Trophoblast cell (in vitro differentiated cells and primary cell): ENCODE data around the gene RNASE13.

Experiments
- DNase-seq, 2 donors: peaks; one replicate each; pipeline ENCODE4 v3.0.0-alpha.2; 2016
- H2AFZ ChIP-seq: 2 replicates; pipeline ENCODE4 v1.6.1; 2013; ENCODE audit warnings: low read length, moderate library complexity, mild to moderate bottlenecking; ENCODE audit not compliant: insufficient read depth, poor library complexity
- H2AK5ac ChIP-seq: 2 replicates; pipeline ENCODE4 v1.6.1; 2013; ENCODE audit warnings: mild to moderate bottlenecking, low read length
- H2BK120ac ChIP-seq: 2 replicates; pipeline ENCODE4 v1.6.1; 2013; ENCODE audit warnings: low read length, mild to moderate bottlenecking, moderate library complexity; ENCODE audit not compliant: insufficient read depth, poor library complexity
- H2BK12ac ChIP-seq: 2 replicates; pipeline ENCODE4 v1.6.1; 2013; ENCODE audit warnings: mild to moderate bottlenecking, low read length, moderate library complexity
- H2BK5ac ChIP-seq: 2 replicates; pipeline ENCODE4 v1.6.1; 2013; ENCODE audit warnings: low read length, low read depth, moderate library complexity, mild to moderate bottlenecking; ENCODE audit not compliant: poor library complexity
- H3K14ac ChIP-seq: 2 replicates; pipeline ENCODE4 v1.6.1; 2013; ENCODE audit warnings: mild to moderate bottlenecking, low read length
- H3K18ac ChIP-seq: 2 replicates; pipeline ENCODE4 v1.6.1; 2013; ENCODE audit warnings: mild to moderate bottlenecking, low read length
- H3K23ac ChIP-seq: 2 replicates; pipeline ENCODE4 v1.6.1; 2013; ENCODE audit warnings: low read length
- H3K27ac ChIP-seq: 2 replicates; pipeline ENCODE4 v1.5.1; 2013; ENCODE audit warnings: low read depth, mild to moderate bottlenecking, inconsistent platforms, low read length, moderate library complexity
- H3K27me3 ChIP-seq: 2 replicates; pipeline ENCODE4 v1.6.1; 2013; ENCODE audit warnings: inconsistent platforms, mild to moderate bottlenecking, low read length, moderate library complexity; ENCODE audit not compliant: insufficient read depth
- H3K36me3 ChIP-seq, 2 experiments: 1 replicate in 1 of 2; 2 replicates in 1 of 2; pipeline ENCODE4 v1.6.1; 2013; ENCODE audit warnings: low read length in 2 of 2, mild to moderate bottlenecking in 2 of 2, moderate library complexity in 1 of 2; ENCODE audit not compliant: insufficient read depth in 2 of 2, control insufficient read depth in 1 of 2
- H3K4ac ChIP-seq: 2 replicates; pipeline ENCODE4 v1.6.1; 2013; ENCODE audit warnings: low read depth, mild to moderate bottlenecking, low read length, moderate library complexity
- H3K4me1 ChIP-seq, 2 experiments: 1 replicate in 1 of 2; 2 replicates in 1 of 2; pipeline ENCODE4 v1.6.1; 2013; ENCODE audit warnings: low read length in 2 of 2, mild to moderate bottlenecking in 2 of 2, moderate library complexity in 1 of 2; ENCODE audit not compliant: insufficient read depth in 2 of 2, control insufficient read depth in 1 of 2
- H3K4me2 ChIP-seq: 2 replicates; pipeline ENCODE4 v1.6.1; 2013; ENCODE audit warnings: inconsistent platforms, mild to moderate bottlenecking, low read length, moderate library complexity
- H3K4me3 ChIP-seq: 2 replicates; pipeline ENCODE4 v1.5.1; 2013; ENCODE audit warnings: mild to moderate bottlenecking, low read depth, low read length, inconsistent platforms
- H3K79me1 ChIP-seq: one replicate; pipeline ENCODE4 v1.6.1; 2013; ENCODE audit warnings: low read length
- H3K79me2 ChIP-seq: 2 replicates; pipeline ENCODE4 v1.6.1; 2013; ENCODE audit warnings: low read length, mild to moderate bottlenecking; ENCODE audit not compliant: control insufficient read depth, insufficient read depth, poor library complexity
- H3K9ac ChIP-seq: 2 replicates; pipeline ENCODE4 v1.6.1; 2013; ENCODE audit warnings: mild to moderate bottlenecking, low read length
- H3K9me3 ChIP-seq: 2 replicates; pipeline ENCODE4 v1.6.1; 2013; ENCODE audit warnings: low read depth, mild to moderate bottlenecking, control low read depth, inconsistent platforms, low read length; ENCODE audit not compliant: insufficient read depth
- H4K12ac ChIP-seq: 2 replicates; pipeline ENCODE4 v1.6.1; 2013; ENCODE audit warnings: low read depth, mild to moderate bottlenecking, low read length, moderate library complexity
- H4K8ac ChIP-seq: 2 replicates; pipeline ENCODE4 v1.6.1; 2013; ENCODE audit warnings: low read depth, mild to moderate bottlenecking, low read length, moderate library complexity
- H4K91ac ChIP-seq: one replicate; pipeline ENCODE4 v1.6.1; 2013; ENCODE audit warnings: low read depth, mild to moderate bottlenecking, low read length, moderate library complexity
- WGBS: extraction: QIAGEN DNeasy Blood & Tissue Kit; methylation state at CpG from one replicate; pipeline ENCODE4 v1.1.7; 2013; ENCODE audit warnings: missing lambda C conversion rate; ENCODE audit not compliant: insufficient read length, insufficient coverage; ENCODE audit errors: extremely low coverage; 5-methylcytosine and 5-hydroxymethylcytosine counted together

Gene RNASE13

GRCh38 chr14:21056520-21057163 lies 22.0 kb upstream of the RNASE13 start:
- no peak overlapping the region for H3K18ac ChIP-seq
- H3K4me1 ChIP-seq, result no peaks in the 10 kb centered on the region
- no peak overlapping the region for H3K23ac ChIP-seq
- no peaks in the 10 kb centered on the region for H3K9me3 ChIP-seq
- H3K79me2 ChIP-seq, result no peaks in the 10 kb centered on the region
- no peak overlapping the region for H2AK5ac ChIP-seq
- no peak overlapping the region for H4K91ac ChIP-seq
- no peaks in the 10 kb centered on the region for H3K27me3 ChIP-seq
- H2BK5ac ChIP-seq, result no peak overlapping the region
- no peak overlapping the region for H3K9ac ChIP-seq
- H2BK120ac ChIP-seq, result no peak overlapping the region
- H3K14ac ChIP-seq, result no peak overlapping the region
- H3K27ac ChIP-seq, result no peak overlapping the region
- no peak overlapping the region for H4K8ac ChIP-seq
- H3K79me1 ChIP-seq, result no peaks in the 10 kb centered on the region
- H3K36me3 ChIP-seq, result no peaks in the 10 kb centered on the region
- no peak for DNase-seq
- no peak overlapping the region for H2BK12ac ChIP-seq
- no peak overlapping the region for H4K12ac ChIP-seq
- H3K4me3 ChIP-seq, result no peak overlapping the region
- H2AFZ ChIP-seq, result no peak overlapping the region
- no peak overlapping the region for H3K4ac ChIP-seq
- no peak overlapping the region for H3K4me2 ChIP-seq
- no CpG with 5 or more reads among the region's 10 CpGs for WGBS

GRCh38 chr14:21055432-21056117 lies 21.0 kb upstream of the RNASE13 start:
- no peak overlapping the region for H3K27ac ChIP-seq
- H3K4me1 ChIP-seq, result no peaks in the 10 kb centered on the region
- H3K27me3 ChIP-seq, result no peaks in the 10 kb centered on the region
- no peak overlapping the region for H3K4ac ChIP-seq
- H4K12ac ChIP-seq, result no peak overlapping the region
- no peak overlapping the region for H2AFZ ChIP-seq
- no peak overlapping the region for H3K23ac ChIP-seq
- H3K18ac ChIP-seq, result no peak overlapping the region
- no peak overlapping the region for H3K4me2 ChIP-seq
- no peak overlapping the region for H3K4me3 ChIP-seq
- no peak overlapping the region for H2BK5ac ChIP-seq
- no peak for DNase-seq
- no peaks in the 10 kb centered on the region for H3K79me2 ChIP-seq
- H2AK5ac ChIP-seq, result no peak overlapping the region
- no peak overlapping the region for H3K14ac ChIP-seq
- no peak overlapping the region for H2BK120ac ChIP-seq
- no peak overlapping the region for H4K91ac ChIP-seq
- no peak overlapping the region for H4K8ac ChIP-seq
- no CpG with 5 or more reads among the region's 5 CpGs for WGBS
- no peaks in the 10 kb centered on the region for H3K9me3 ChIP-seq
- H3K36me3 ChIP-seq, result no peaks in the 10 kb centered on the region
- H3K9ac ChIP-seq, result no peak overlapping the region
- no peaks in the 10 kb centered on the region for H3K79me1 ChIP-seq
- H2BK12ac ChIP-seq, result no peak overlapping the region

- H4K8ac ChIP-seq, result no peak overlapping the region
- H3K27ac ChIP-seq, result no peak overlapping the region
- H2AFZ ChIP-seq, result no peak overlapping the region
- H2BK5ac ChIP-seq, result no peak overlapping the region
- no peak overlapping the region for H3K14ac ChIP-seq
- H3K4me1 ChIP-seq, result no peaks in the 10 kb centered on the region
- H3K79me1 ChIP-seq, result no peaks in the 10 kb centered on the region
- H3K9me3 ChIP-seq, result no peaks in the 10 kb centered on the region
- WGBS, result no CpG with 5 or more reads among the region's 4 CpGs
- H3K23ac ChIP-seq, result no peak overlapping the region
- H3K36me3 ChIP-seq, result no peaks in the 10 kb centered on the region
- H2BK120ac ChIP-seq, result no peak overlapping the region
- no peaks in the 10 kb centered on the region for H3K79me2 ChIP-seq
- no peak for DNase-seq
- no peak overlapping the region for H3K18ac ChIP-seq
- no peak overlapping the region for H4K12ac ChIP-seq
- H3K4me2 ChIP-seq, result no peak overlapping the region
- no peak overlapping the region for H3K4ac ChIP-seq
- H2BK12ac ChIP-seq, result no peak overlapping the region
- no peak overlapping the region for H2AK5ac ChIP-seq
- H3K9ac ChIP-seq, result no peak overlapping the region
- H4K91ac ChIP-seq, result no peak overlapping the region
- H3K4me3 ChIP-seq, result no peak overlapping the region
- no peaks in the 10 kb centered on the region for H3K27me3 ChIP-seq
These were observed 20.1 kb upstream of the RNASE13 start for GRCh38 chr14:21054768-21055145.

GRCh38 chr14:21054123-21054767 lies 19.6 kb upstream of the RNASE13 start:
- Histone ChIP-seq H3K79me1 (no peaks in the 10 kb centered on the region), H2AFZ (no peak overlapping the region), H2BK5ac (no peak overlapping the region), H3K4me1 (no peaks in the 10 kb centered on the region), H4K12ac (no peak overlapping the region), H3K27me3 (no peaks in the 10 kb centered on the region), H3K9me3 (no peaks in the 10 kb centered on the region), H3K79me2 (no peaks in the 10 kb centered on the region), H3K4ac (no peak overlapping the region), H4K91ac (no peak overlapping the region), H3K4me3 (no peak overlapping the region), H3K14ac (no peak overlapping the region), H3K36me3 (no peaks in the 10 kb centered on the region), H2AK5ac (no peak overlapping the region), H3K4me2 (no peak overlapping the region), H2BK120ac (no peak overlapping the region), H3K27ac (no peak overlapping the region), H3K9ac (no peak overlapping the region), H2BK12ac (no peak overlapping the region), H4K8ac (no peak overlapping the region), H3K23ac (no peak overlapping the region), H3K18ac (no peak overlapping the region)
- DNase-seq, result no peak
- no CpG with 5 or more reads among the region's 3 CpGs for WGBS
